Spleen (tissue), 7 donors: ENCODE measurements around the gene SLC1A5.

Experiments
- CTCF ChIP-seq, 11 experiments: fragments of 200-600 bp in 7 of 11; fragments of 450-650 bp in 4 of 11; sonication (generic) in 4 of 11; IDR thresholded peaks in 8 of 11; conservative IDR thresholded peaks in 3 of 11; 1 replicate in 7 of 11; 2 replicates in 4 of 11; pipeline versions ENCODE4 v1.4.0 to v1.8.0; 2016 to 2021; ENCODE audit warnings: antibody characterized with exemption in 11 of 11, inconsistent platforms in 4 of 11, mild to moderate bottlenecking in 1 of 11
- POLR2A ChIP-seq, 3 donors: fragments of 450-650 bp; IDR thresholded peaks; one replicate each; pipeline ENCODE4 v1.5.1; 2017; ENCODE audit warnings: antibody characterized with exemption in 3 of 3, mild to moderate bottlenecking in 1 of 3
- POLR2AphosphoS5 ChIP-seq, 3 donors: sonication (generic); formaldehyde crosslinking; IDR thresholded peaks; one replicate each; pipeline ENCODE4 v1.5.1; 2017; ENCODE audit warnings: antibody characterized with exemption in 3 of 3
- donor health status: DM: no; HTN: no; CAD: no; lungs with moderate emphysema.
- donor health status: DM: no; HTN: no; CAD: no.
- donor health status: DM: no; HTN: no; CAD: no.

DNA sequence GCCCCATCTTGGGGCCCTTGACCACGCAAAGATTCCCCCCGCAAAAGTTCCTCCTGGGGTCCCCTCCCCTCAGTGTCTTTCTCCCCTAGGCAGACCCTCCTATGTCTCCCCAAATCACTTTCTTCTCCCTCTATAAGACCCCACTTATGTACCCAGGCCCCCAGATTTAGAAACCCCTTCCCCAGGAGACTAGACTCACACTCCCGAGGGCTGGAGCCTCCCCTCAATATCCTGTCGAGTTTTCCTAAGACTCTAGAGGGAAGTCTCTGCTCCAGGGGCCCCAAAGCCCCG, 1.4 kb downstream of the SLC1A5 start:
- no peak for TF ChIP-seq CTCF (IDR thresholded peaks at IDR 0.05 in 8 of 11, conservative IDR thresholded peaks at IDR 0.05 in 3 of 11)
- TF ChIP-seq POLR2A (IDR thresholded peaks at IDR 0.05), result no peak
- TF ChIP-seq POLR2AphosphoS5 (IDR thresholded peaks at IDR 0.05), result no peak
